K562 (cell line): ENCODE data around the gene MTOR. TPM values are rescaled to one million over a fixed set of nuclear protein-coding genes. Genes with fewer than 3 reads are reported as not detected.
"Not testable (repeated sequence)": the region's sequence is repeated elsewhere in the genome, so short reads cannot be mapped to it uniquely, and the experiment has no call there.

Experiments
- ATAC-seq: fragments of 200-7000 bp; cut with Tn5 transposase; 3 replicates; pipeline ENCODE4 v1.9.1; 2020; ENCODE audit warnings: moderate library complexity
- BruUV-seq: library from RNA; stranded (reverse); fragments of 400-500 nt; replicated peaks from 2 replicates; lab custom pipeline; 2021; lab: Mats Ljungman, UMichigan
- CTCF ChIA-PET: fragments of 300-600 bp; formaldehyde crosslinking; extraction: SDS; loops from one replicate; lab custom pipeline; 2021; ENCODE audit warnings: low intra/inter-chr PET ratio; lab: Yijun Ruan, JAX
- POLR2A ChIA-PET: fragments of 300-600, 350-650 bp; sonication (Branson Sonifier 250); formaldehyde crosslinking; extraction: SDS; loops from one replicate; lab custom pipeline; 2021; ENCODE audit warnings: antibody characterized with exemption, inconsistent platforms; lab: Yijun Ruan, JAX
- DNase-seq, 4 experiments: peaks; one replicate each; pipeline versions ENCODE4 v3.0.0 to v3.0.0-alpha.2; 2011 to 2018; ENCODE audit warnings: low spot score in 3 of 4, mixed read lengths in 3 of 4; ENCODE audit errors: extremely low read depth in 1 of 4
- FAIRE-seq: peaks from 2 replicates; lab custom pipeline; 2011; peaks lifted over from hg19 to GRCh38; lab: Jason Lieb, UNC
- H2AFZ ChIP-seq: 2 replicates; pipeline ENCODE4 v1.6.0; 2011; ENCODE audit warnings: low read depth, low read length, control low read depth, inconsistent platforms
- H3K27ac ChIP-seq: fragments of 200-600 bp; 3 replicates; pipeline ENCODE4 v1.8.0; 2011; ENCODE audit warnings: low read depth, mild to moderate bottlenecking, control low read depth, inconsistent platforms, low read length, moderate library complexity, mixed read lengths; ENCODE audit errors: extremely low read depth
- H3K27me3 ChIP-seq, 2 experiments: fragments of 300-600 bp in 1 of 2; 2 replicates in 1 of 2; 3 replicates in 1 of 2; pipeline versions ENCODE4 v1.6.0 to v1.8.0; 2011; ENCODE audit warnings: inconsistent platforms in 2 of 2, low read length in 2 of 2, mild to moderate bottlenecking in 1 of 2, mixed read lengths in 1 of 2, moderate library complexity in 1 of 2; ENCODE audit not compliant: control insufficient read depth in 2 of 2, insufficient read depth in 2 of 2
- H3K36me3 ChIP-seq: fragments of 300-600 bp; 3 replicates; pipeline ENCODE4 v1.8.0; 2011; ENCODE audit warnings: mild to moderate bottlenecking, low read length, inconsistent platforms; ENCODE audit not compliant: control insufficient read depth, insufficient read depth
- H3K4me1 ChIP-seq, 2 experiments: fragments of 200-600 bp in 1 of 2; replicated peaks in 1 of 2; 2 replicates in 1 of 2; 3 replicates in 1 of 2; pipeline versions ENCODE4 v1.5.1 to v1.8.0; 2011; ENCODE audit warnings: inconsistent platforms in 2 of 2, low read length in 2 of 2, mild to moderate bottlenecking in 1 of 2, mixed read lengths in 1 of 2, moderate library complexity in 1 of 2; ENCODE audit not compliant: control insufficient read depth in 2 of 2, insufficient read depth in 2 of 2
- H3K4me2 ChIP-seq: 2 replicates; pipeline ENCODE4 v1.6.1; 2011; ENCODE audit warnings: low read length, control low read depth, inconsistent platforms, mixed read lengths; ENCODE audit not compliant: insufficient read depth
- H3K4me3 ChIP-seq: fragments of 200-600 bp; sonication (generic), shearing (Covaris generic); 2 replicates; pipeline ENCODE4 v1.5.1; 2016; ENCODE audit warnings: control low read depth, inconsistent platforms
- H3K79me2 ChIP-seq: fragments of 200-600 bp; 3 replicates; pipeline ENCODE4 v1.8.0; 2011; ENCODE audit warnings: low read length, inconsistent platforms; ENCODE audit not compliant: control insufficient read depth, insufficient read depth
- H3K9ac ChIP-seq, 2 experiments: 2 replicates each; pipeline versions ENCODE4 v1.6.0 to v1.6.1; 2011; ENCODE audit warnings: low read depth in 2 of 2, low read length in 2 of 2, control low read depth in 1 of 2, inconsistent platforms in 1 of 2, mild to moderate bottlenecking in 1 of 2, mixed read lengths in 1 of 2; ENCODE audit not compliant: insufficient read depth in 1 of 2
- H3K9me1 ChIP-seq: one replicate; pipeline ENCODE4 v1.6.0; 2011; ENCODE audit warnings: inconsistent platforms, mild to moderate bottlenecking, low read length, moderate library complexity; ENCODE audit not compliant: control insufficient read depth, insufficient read depth
- H3K9me3 ChIP-seq: replicated peaks from 2 replicates; pipeline ENCODE4 v1.5.1; 2011; ENCODE audit warnings: low read depth, low read length, inconsistent platforms; ENCODE audit not compliant: control insufficient read depth, insufficient read depth
- H4K20me1 ChIP-seq: replicated peaks from 2 replicates; pipeline ENCODE4 v1.6.1; 2011; ENCODE audit warnings: low read length, inconsistent platforms, mixed read lengths; ENCODE audit not compliant: control insufficient read depth, insufficient read depth
- BHLHE40 ChIP-seq: IDR thresholded peaks from 2 replicates; pipeline ENCODE4 v1.6.1; 2011; ENCODE audit warnings: low read length, improper control_type of control experiment
- FOXK2 ChIP-seq, 2 experiments: fragments of 450-650 bp; IDR thresholded peaks in 1 of 2; conservative IDR thresholded peaks in 1 of 2; 2 replicates each; pipeline ENCODE4 v1.6.1; 2016; ENCODE audit warnings: low read depth in 2 of 2, mild to moderate bottlenecking in 1 of 2
- GTF2E2 ChIP-seq: fragments of 200-800 bp; sonication (Bioruptor generic); IDR thresholded peaks from 2 replicates; pipeline ENCODE4 v1.6.1; 2016; ENCODE audit warnings: missing genetic modification characterization, missing compliant biosample characterization
- LEF1 ChIP-seq: fragments of 450-650 bp; IDR thresholded peaks from 2 replicates; pipeline ENCODE4 v1.6.1; 2016; ENCODE audit warnings: mild to moderate bottlenecking
- PHF20 ChIP-seq: fragments of 450-650 bp; IDR thresholded peaks from 2 replicates; pipeline ENCODE4 v1.6.1; 2018; ENCODE audit not compliant: partially characterized antibody
- SMAD2 ChIP-seq: fragments of 150-350 bp; IDR thresholded peaks from 2 replicates; pipeline ENCODE4 v1.6.1; 2014; ENCODE audit warnings: low read depth, mild to moderate bottlenecking, low read length
- THAP7 ChIP-seq: fragments of 250-450 bp; sonication (Bioruptor Pico); IDR thresholded peaks from 2 replicates; pipeline ENCODE4 v1.5.0; 2021
- ZBTB1 ChIP-seq: sonication (generic); formaldehyde crosslinking; IDR thresholded peaks from 2 replicates; pipeline ENCODE4 v1.8.1; 2023; ENCODE audit warnings: missing genetic modification reagents, low read depth, mild to moderate bottlenecking, borderline replicate concordance
- ZBTB33 ChIP-seq: sonication (generic); formaldehyde crosslinking; IDR thresholded peaks from 2 replicates; pipeline ENCODE4 v1.8.1; 2023; ENCODE audit warnings: mild to moderate bottlenecking, missing genetic modification reagents
- ZFP36 ChIP-seq: fragments of 150-350 bp; IDR thresholded peaks from 2 replicates; pipeline ENCODE4 v1.6.1; 2018; ENCODE audit warnings: low read length, low read depth; ENCODE audit not compliant: partially characterized antibody
- ZKSCAN8 ChIP-seq: fragments of 200-800 bp; sonication (Bioruptor generic); IDR thresholded peaks from 2 replicates; pipeline ENCODE4 v1.6.1; 2016; ENCODE audit warnings: missing genetic modification characterization, missing compliant biosample characterization
- WGBS: fragments of 100-300 bp; shearing (Covaris generic); methylation state at CpG from one replicate; pipeline ENCODE4 v1.1.6; 2016; ENCODE audit warnings: low coverage, mixed read lengths; ENCODE audit not compliant: insufficient coverage; ENCODE audit errors: missing lambda C conversion rate; 5-methylcytosine and 5-hydroxymethylcytosine counted together
- in situ Hi-C: fragments of 300-500 bp; cut with MboI; formaldehyde crosslinking; loops from 4 replicates; pipeline ENCODE4 v1.15.0; 2018; ENCODE audit warnings: inconsistent platforms, mixed read lengths
- intact Hi-C: fragments of 100-400 bp; cut with micrococcal nuclease; formaldehyde crosslinking; loops from 2 replicates; pipeline ENCODE4 v1.14.2; 2022
- polyA plus RNA-seq, 8 experiments: library from polyadenylated mRNA; depleted of rRNA in 4 of 8; stranded (reverse) in 5 of 8; unstranded in 3 of 8; fragments of >200 nt; fragmentation: Nextera tagmentation in 2 of 8; fragmentation: Illumina TruSeq in 1 of 8; extraction: Ambion mirVana in 2 of 8; extraction: Trizol in 1 of 8; gene quantifications; 2 replicates each; pipeline versions ENCODE4 v1.2.1 to v1.2.3, GENCODE V29; 2011 to 2014; ENCODE audit warnings: inconsistent platforms in 1 of 8, missing spikeins in 1 of 8
- total RNA-seq, 7 experiments: library from RNA; depleted of rRNA in 6 of 7; stranded (reverse); fragments of >200 nt in 6 of 7; fragmentation: Illumina TruSeq in 2 of 7; extraction: Trizol in 2 of 7; gene quantifications; 2 replicates each; pipeline versions ENCODE4 v1.2.1 to v1.2.3, GENCODE V29; 2011 to 2021; ENCODE audit warnings: low replicate concordance in 1 of 7

Gene MTOR
- total and polyA plus RNA-seq, 9 of the 15 experiments (the other 6 are each of a cell fraction or from before 2014, with no cell fraction given) = 11.4 to 71.4 (median 52.2) TPM

GRCh38 chr1:11272544-11272831 is 10.1 kb upstream of the MTOR start:
- H2AFZ ChIP-seq = peak overlapping the region; percentile 58
- no TSS peak for BruUV-seq
- in situ Hi-C loops = no loop called here

GRCh38 chr1:11267350-11268337 is 5.3 kb upstream of the MTOR start:
- CTCF ChIA-PET, H3K27ac ChIP-seq, H3K9me3 ChIP-seq, H2AFZ ChIP-seq, H4K20me1 ChIP-seq, H3K4me1 ChIP-seq, DNase-seq, H3K4me2 ChIP-seq, H3K4me3 ChIP-seq, intact Hi-C loops, FAIRE-seq, ATAC-seq, H3K9me1 ChIP-seq, BruUV-seq, in situ Hi-C loops, H3K36me3 ChIP-seq, H3K27me3 ChIP-seq, H3K79me2 ChIP-seq, H3K9ac ChIP-seq: not testable (repeated sequence)
- WGBS = 30% methylated on average over 19 of the region's 19 CpGs
- POLR2A ChIA-PET = interaction anchor here (0.6 to 1.0 kb wide), 2 partner anchors 12 to 22 kb away, joined by 3 read pairs; no protein-coding TSS in a partner anchor

More at GRCh38 chr1:11272544-11272831, 10.1 kb upstream of the MTOR start:
- H4K20me1 ChIP-seq = no peaks in the 10 kb centered on the region
- intact Hi-C loops = no loop called here
- H3K4me3 ChIP-seq = peak overlapping the region; percentile 9; the same call in 1 of the 2 replicates
- no peak overlapping the region for H3K27ac ChIP-seq
- ChIA-PET POLR2A (interaction anchor here (0.6 to 3.2 kb wide), 6 partner anchors 11 to 35 kb away, joined by 3 to 27 read pairs (median 3); partner anchors contain the start of gene MTOR), CTCF (no interaction called here)
- H3K4me1 ChIP-seq = peaks cover 18 to 23% of the 10 kb centered on the region in 2 experiments
- H3K9me1 ChIP-seq = no peaks in the 10 kb centered on the region
- H3K79me2 ChIP-seq = peaks cover 40% of the 10 kb centered on the region
- no peaks in the 10 kb centered on the region for H3K9me3 ChIP-seq
- no peaks in the 10 kb centered on the region for H3K27me3 ChIP-seq
- H3K4me2 ChIP-seq = peak overlapping the region; percentile 76
- 10% methylated on average over 9 of the region's 9 CpGs for WGBS
- no peak for ATAC-seq
- no peak for DNase-seq
- FAIRE-seq = no peak
- peak; percentile 12; the same call in 1 of the 2 replicates for TF ChIP-seq GTF2E2
- TF ChIP-seq PHF20 = no peak
- peak; percentile 99 for TF ChIP-seq ZKSCAN8
- no peak for TF ChIP-seq ZBTB1
- no peak for TF ChIP-seq BHLHE40
- no peak for TF ChIP-seq SMAD2
- peak; percentile 15 for TF ChIP-seq ZFP36
- TF ChIP-seq FOXK2 (conservative IDR thresholded peaks at IDR 0.05 in 1 of 2, IDR thresholded peaks at IDR 0.05 in 1 of 2; ENCODE audit: low read depth in 2 of 2) = 0 out of 4 replicates have a peak, but pooled peaks of 1 of the 2 experiments have one; percentile 25
- 0 out of 2 replicates have a peak, but pooled peaks have one; percentile 13 for TF ChIP-seq ZBTB33 (CRISPR knock-in tag)
- no peak for TF ChIP-seq LEF1
- no peak for TF ChIP-seq THAP7
- TF ChIP-seq, all 486 proteins: peak for 5
- Histone ChIP-seq H3K9ac (no peak overlapping the region), H3K36me3 (peaks cover 25% of the 10 kb centered on the region; the same call in 2 of the 3 replicates)
